MM.1S (cell line): ENCODE results near the gene SGPL1.
"Not testable (repeated sequence)": the region's sequence is repeated elsewhere in the genome, so short reads cannot be mapped to it uniquely, and the experiment has no call there.

Source experiments
- DNase-seq: peaks from one replicate; pipeline ENCODE4 v3.0.0-alpha.2; 2015
- H2AFZ ChIP-seq: fragments of 300-600 bp; sonication (generic); 2 replicates; pipeline ENCODE4 v1.6.0; 2016; ENCODE audit warnings: antibody characterized with exemption, low read length
- H3F3A ChIP-seq: fragments of 300-600 bp; sonication (generic); 2 replicates; pipeline ENCODE4 v1.6.1; 2016; ENCODE audit warnings: mild to moderate bottlenecking, antibody characterized with exemption, low read length, moderate library complexity, mixed read lengths; ENCODE audit not compliant: insufficient read depth
- H3K27ac ChIP-seq: fragments of 300-600 bp; sonication (generic); 2 replicates; pipeline ENCODE4 v1.5.1; 2016; ENCODE audit warnings: mild to moderate bottlenecking, low read length
- H3K27me3 ChIP-seq: fragments of 300-600 bp; sonication (generic); replicated peaks from 2 replicates; pipeline ENCODE4 v1.6.0; 2016; ENCODE audit warnings: low read length; ENCODE audit not compliant: insufficient read depth
- H3K36me3 ChIP-seq: fragments of 300-600 bp; sonication (generic); replicated peaks from 2 replicates; pipeline ENCODE4 v1.6.1; 2016; ENCODE audit warnings: mild to moderate bottlenecking, low read length, mixed read lengths; ENCODE audit not compliant: insufficient read depth
- H3K4me1 ChIP-seq: fragments of 300-600 bp; sonication (generic); 2 replicates; pipeline ENCODE4 v1.6.1; 2016; ENCODE audit warnings: low read length, mixed read lengths
- H3K4me2 ChIP-seq: fragments of 300-600 bp; sonication (generic); 2 replicates; pipeline ENCODE4 v1.6.0; 2016; ENCODE audit warnings: low read depth, low read length
- H3K4me3 ChIP-seq: fragments of 300-600 bp; sonication (generic); 2 replicates; pipeline ENCODE4 v1.5.1; 2016; ENCODE audit warnings: low read length, mixed read lengths
- H3K79me2 ChIP-seq: fragments of 300-600 bp; sonication (generic); 2 replicates; pipeline ENCODE4 v1.6.1; 2016; ENCODE audit warnings: mixed run types, low read length, mixed read lengths
- H3K9ac ChIP-seq: fragments of 300-600 bp; sonication (generic); 2 replicates; pipeline ENCODE4 v1.6.1; 2016; ENCODE audit warnings: low read length, mixed read lengths
- H3K9me2 ChIP-seq: fragments of 300-600 bp; sonication (generic); replicated peaks from 2 replicates; pipeline ENCODE4 v1.6.1; 2016; ENCODE audit warnings: mild to moderate bottlenecking, low read length, mixed read lengths; ENCODE audit not compliant: insufficient read depth
- H3K9me3 ChIP-seq: fragments of 300-600 bp; sonication (generic); replicated peaks from 2 replicates; pipeline ENCODE4 v1.6.1; 2016; ENCODE audit warnings: mild to moderate bottlenecking, low read length, mixed read lengths; ENCODE audit not compliant: insufficient read depth
- H4K20me1 ChIP-seq: fragments of 300-600 bp; sonication (generic); 2 replicates; pipeline ENCODE4 v1.6.1; 2016; ENCODE audit warnings: mild to moderate bottlenecking, low read length, moderate library complexity, mixed read lengths; ENCODE audit not compliant: insufficient read depth
- EZH2 ChIP-seq: fragments of 300-600 bp; sonication (generic); optimal IDR thresholded peaks from 2 replicates; pipeline ENCODE3; 2017; ENCODE audit warnings: low read depth, mild to moderate bottlenecking, antibody characterized with exemption, low read length, mixed read lengths
- EZH2phosphoT487 ChIP-seq: fragments of 300-600 bp; sonication (generic); IDR thresholded peaks from 2 replicates; pipeline ENCODE4 v1.6.1; 2018; ENCODE audit warnings: antibody characterized with exemption, low read length
- TF ChIP-seq, protein P1 (sequence below): fragments of 300-600 bp; sonication (generic); IDR thresholded peaks from 2 replicates; pipeline ENCODE4 v1.5.1; 2016; ENCODE audit warnings: antibody characterized with exemption, low read length, mixed read lengths

SGPL1 gene

GRCh38 chr10:70770001-70770400 is 45.7 kb upstream of the SGPL1 start:
- no peak for TF ChIP-seq EZH2phosphoT487
- TF ChIP-seq, protein P1, sequence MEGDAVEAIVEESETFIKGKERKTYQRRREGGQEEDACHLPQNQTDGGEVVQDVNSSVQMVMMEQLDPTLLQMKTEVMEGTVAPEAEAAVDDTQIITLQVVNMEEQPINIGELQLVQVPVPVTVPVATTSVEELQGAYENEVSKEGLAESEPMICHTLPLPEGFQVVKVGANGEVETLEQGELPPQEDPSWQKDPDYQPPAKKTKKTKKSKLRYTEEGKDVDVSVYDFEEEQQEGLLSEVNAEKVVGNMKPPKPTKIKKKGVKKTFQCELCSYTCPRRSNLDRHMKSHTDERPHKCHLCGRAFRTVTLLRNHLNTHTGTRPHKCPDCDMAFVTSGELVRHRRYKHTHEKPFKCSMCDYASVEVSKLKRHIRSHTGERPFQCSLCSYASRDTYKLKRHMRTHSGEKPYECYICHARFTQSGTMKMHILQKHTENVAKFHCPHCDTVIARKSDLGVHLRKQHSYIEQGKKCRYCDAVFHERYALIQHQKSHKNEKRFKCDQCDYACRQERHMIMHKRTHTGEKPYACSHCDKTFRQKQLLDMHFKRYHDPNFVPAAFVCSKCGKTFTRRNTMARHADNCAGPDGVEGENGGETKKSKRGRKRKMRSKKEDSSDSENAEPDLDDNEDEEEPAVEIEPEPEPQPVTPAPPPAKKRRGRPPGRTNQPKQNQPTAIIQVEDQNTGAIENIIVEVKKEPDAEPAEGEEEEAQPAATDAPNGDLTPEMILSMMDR: no peak
- TF ChIP-seq EZH2: no peak
- no peaks in the 10 kb centered on the region for H3K9me2 ChIP-seq
- no peak overlapping the region for H3K27ac ChIP-seq
- H3K9ac ChIP-seq: no peak overlapping the region
- no peaks in the 10 kb centered on the region for H3K36me3 ChIP-seq
- H3K9me3 ChIP-seq: no peaks in the 10 kb centered on the region
- no peak for DNase-seq
- no peaks in the 10 kb centered on the region for H4K20me1 ChIP-seq
- no peaks in the 10 kb centered on the region for H3F3A ChIP-seq
- no peak overlapping the region for H3K4me3 ChIP-seq
- H3K4me2 ChIP-seq: no peak overlapping the region
- H3K4me1 ChIP-seq: no peaks in the 10 kb centered on the region
- no peaks in the 10 kb centered on the region for H3K79me2 ChIP-seq
- H3K27me3 ChIP-seq: no peaks in the 10 kb centered on the region
- no peak overlapping the region for H2AFZ ChIP-seq

DNA sequence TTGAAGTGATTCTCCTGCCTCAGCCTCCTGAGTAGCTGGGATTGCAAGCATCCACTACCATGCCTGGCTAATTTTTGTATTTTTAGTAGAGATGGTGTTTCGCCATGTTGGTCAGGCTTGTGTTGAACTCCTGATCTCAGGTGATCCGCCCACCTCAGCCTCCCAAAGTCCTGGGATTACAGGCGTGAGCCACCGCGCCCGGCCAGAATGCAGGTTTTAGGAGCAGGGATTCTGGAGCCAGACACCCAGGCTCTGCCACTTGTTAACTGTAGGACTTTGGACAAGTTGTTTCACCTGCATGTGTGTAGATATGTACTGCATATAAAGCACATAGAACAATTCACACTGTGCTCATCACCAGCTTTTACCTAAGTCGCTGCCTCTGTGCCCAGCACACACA is 45.2 kb upstream of the SGPL1 start:
- not testable (repeated sequence) for H3K4me3 ChIP-seq, DNase-seq, H3K9me3 ChIP-seq, H3K4me2 ChIP-seq, H3K9ac ChIP-seq, H4K20me1 ChIP-seq, H2AFZ ChIP-seq, H3K36me3 ChIP-seq, H3K27ac ChIP-seq, H3F3A ChIP-seq, H3K4me1 ChIP-seq, H3K79me2 ChIP-seq, H3K9me2 ChIP-seq, H3K27me3 ChIP-seq

- Histone ChIP-seq H3K27me3 (no peaks in the 10 kb centered on the region), H3K4me2 (no peak overlapping the region), H3K9me3 (no peaks in the 10 kb centered on the region), H2AFZ (no peak overlapping the region), H3K4me1 (no peaks in the 10 kb centered on the region), H3K36me3 (no peaks in the 10 kb centered on the region), H3K4me3 (no peak overlapping the region), H3K27ac (no peak overlapping the region), H3F3A (no peaks in the 10 kb centered on the region), H3K9ac (no peak overlapping the region), H4K20me1 (no peaks in the 10 kb centered on the region), H3K79me2 (no peaks in the 10 kb centered on the region), H3K9me2 (no peaks in the 10 kb centered on the region)
- TF ChIP-seq, protein P1: no peak
- TF ChIP-seq EZH2 (no peak), EZH2phosphoT487 (no peak)
- DNase-seq: no peak
These were observed 44.2 kb upstream of the SGPL1 start for GRCh38 chr10:70771311-70772194.

DNA sequence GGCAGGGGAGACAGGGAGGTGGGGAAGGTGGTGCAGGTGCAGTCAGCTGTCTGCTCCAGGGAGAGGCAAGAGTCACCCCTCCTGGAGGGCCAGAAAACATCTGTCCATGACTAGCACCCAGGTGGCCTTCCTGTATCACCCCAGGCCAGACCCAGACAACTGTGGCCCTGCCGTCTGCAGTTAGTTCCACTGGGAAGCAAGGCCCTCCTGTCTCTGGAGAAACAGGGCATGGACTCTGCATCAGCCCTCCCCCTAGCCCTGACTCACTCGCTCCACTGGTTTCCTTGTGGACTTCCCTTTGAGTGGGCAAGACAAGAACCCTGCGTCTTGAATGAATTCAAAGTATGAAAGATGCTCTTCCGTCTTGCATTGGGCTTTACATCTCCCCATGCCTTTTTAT is 43.1 kb upstream of the SGPL1 start:
- no peaks in the 10 kb centered on the region for H3K9me3 ChIP-seq
- H3K9me2 ChIP-seq: no peaks in the 10 kb centered on the region
- no peaks in the 10 kb centered on the region for H3K36me3 ChIP-seq
- H3K4me1 ChIP-seq: no peaks in the 10 kb centered on the region
- no peak overlapping the region for H3K4me3 ChIP-seq
- no peak overlapping the region for H3K9ac ChIP-seq
- DNase-seq: no peak
- H3F3A ChIP-seq: no peaks in the 10 kb centered on the region
- H3K4me2 ChIP-seq: no peak overlapping the region
- no peak overlapping the region for H2AFZ ChIP-seq
- TF ChIP-seq, protein P1: no peak
- no peak for TF ChIP-seq EZH2
- no peaks in the 10 kb centered on the region for H3K79me2 ChIP-seq
- no peaks in the 10 kb centered on the region for H4K20me1 ChIP-seq
- no peak overlapping the region for H3K27ac ChIP-seq
- H3K27me3 ChIP-seq: no peaks in the 10 kb centered on the region
